Prostate gland (tissue), 2 donors: ENCODE results near the gene VENTX. TPM values are rescaled to one million over a fixed set of nuclear protein-coding genes. Genes with fewer than 3 reads are reported as not detected.

ENCODE experiments used
- DNase-seq: peaks from one replicate; pipeline ENCODE4 v3.0.0-alpha.2; 2019; ENCODE audit warnings: low spot score
- H3K27ac ChIP-seq, 2 donors: fragments of 200-600 bp; sonication (generic); 2 replicates each; pipeline ENCODE4 v1.5.1; 2017 to 2019
- H3K27me3 ChIP-seq: fragments of 200-600 bp; sonication (generic); replicated peaks from 2 replicates; pipeline ENCODE4 v1.5.1; 2019; ENCODE audit not compliant: insufficient read depth
- H3K36me3 ChIP-seq, 2 donors: fragments of 200-600 bp; sonication (generic); 1 replicate in 1 of 2; 2 replicates in 1 of 2; pipeline versions ENCODE4 v1.5.1 to v1.8.1; 2017 to 2019
- H3K4me1 ChIP-seq: fragments of 200-600 bp; sonication (generic); replicated peaks from 2 replicates; pipeline ENCODE4 v1.5.1; 2019
- H3K4me3 ChIP-seq, 2 donors: fragments of 200-600 bp; sonication (generic); 2 replicates each; pipeline ENCODE4 v1.5.1; 2017 to 2019
- H3K9me3 ChIP-seq: fragments of 200-600 bp; sonication (generic); 2 replicates; pipeline ENCODE4 v1.5.1; 2017
- POLR2A ChIP-seq: fragments of 450-650 bp; IDR thresholded peaks from one replicate; pipeline ENCODE4 v1.6.1; 2016; ENCODE audit warnings: antibody characterized with exemption, mild to moderate bottlenecking
- POLR2AphosphoS5 ChIP-seq: sonication (generic); formaldehyde crosslinking; IDR thresholded peaks from one replicate; pipeline ENCODE4 v1.6.1; 2017; ENCODE audit warnings: antibody characterized with exemption
- WGBS: methylation state at CpG from one replicate; pipeline ENCODE4 v1.1.5; 2018; 5-methylcytosine and 5-hydroxymethylcytosine counted together
- intact Hi-C: fragments of 100-400 bp; cut with DNase I; formaldehyde crosslinking; loops from one replicate; pipeline ENCODE4 v1.14.2; 2022
- total RNA-seq, 2 donors: library from RNA; depleted of rRNA; stranded (reverse); fragments of >200 nt; gene quantifications; one replicate each; pipeline ENCODE4 v1.1.0, GENCODE V29; 2016
- TF ChIP-seq, protein P1 (sequence below), 4 experiments: fragments of 200-600 bp in 2 of 4; fragments of 450-650 bp in 2 of 4; sonication (generic) in 2 of 4; IDR thresholded peaks; 1 replicate in 3 of 4; 2 replicates in 1 of 4; pipeline ENCODE4 v1.5.1; 2016 to 2019; ENCODE audit warnings: antibody characterized with exemption in 4 of 4, mild to moderate bottlenecking in 2 of 4, moderate library complexity in 2 of 4

VENTX gene
- total RNA-seq, 2 donors from 2014 or later = 0.18 to 1.8 TPM

DNA sequence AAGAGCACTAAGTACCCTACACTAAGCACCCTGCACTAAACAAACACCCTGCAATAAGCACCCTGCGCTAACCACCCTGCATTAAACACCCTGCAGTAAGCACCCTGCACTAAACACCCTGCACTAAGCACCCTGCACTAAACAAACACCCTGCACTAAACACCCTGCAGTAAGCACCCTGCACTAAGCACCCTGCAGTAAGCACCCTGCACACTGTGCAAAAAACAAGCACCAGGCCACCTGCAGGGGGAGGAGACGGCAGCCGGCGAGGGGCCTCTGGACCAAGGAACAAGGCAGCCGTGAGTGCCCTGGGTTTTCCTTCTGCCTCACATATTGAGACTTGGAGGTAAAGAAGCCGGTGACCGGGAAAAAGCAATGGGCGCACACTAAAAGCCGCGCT lies 47.4 kb upstream of the VENTX start:
- intact Hi-C loops = no loop called here
- DNase-seq = no peak
- TF ChIP-seq, protein P1, sequence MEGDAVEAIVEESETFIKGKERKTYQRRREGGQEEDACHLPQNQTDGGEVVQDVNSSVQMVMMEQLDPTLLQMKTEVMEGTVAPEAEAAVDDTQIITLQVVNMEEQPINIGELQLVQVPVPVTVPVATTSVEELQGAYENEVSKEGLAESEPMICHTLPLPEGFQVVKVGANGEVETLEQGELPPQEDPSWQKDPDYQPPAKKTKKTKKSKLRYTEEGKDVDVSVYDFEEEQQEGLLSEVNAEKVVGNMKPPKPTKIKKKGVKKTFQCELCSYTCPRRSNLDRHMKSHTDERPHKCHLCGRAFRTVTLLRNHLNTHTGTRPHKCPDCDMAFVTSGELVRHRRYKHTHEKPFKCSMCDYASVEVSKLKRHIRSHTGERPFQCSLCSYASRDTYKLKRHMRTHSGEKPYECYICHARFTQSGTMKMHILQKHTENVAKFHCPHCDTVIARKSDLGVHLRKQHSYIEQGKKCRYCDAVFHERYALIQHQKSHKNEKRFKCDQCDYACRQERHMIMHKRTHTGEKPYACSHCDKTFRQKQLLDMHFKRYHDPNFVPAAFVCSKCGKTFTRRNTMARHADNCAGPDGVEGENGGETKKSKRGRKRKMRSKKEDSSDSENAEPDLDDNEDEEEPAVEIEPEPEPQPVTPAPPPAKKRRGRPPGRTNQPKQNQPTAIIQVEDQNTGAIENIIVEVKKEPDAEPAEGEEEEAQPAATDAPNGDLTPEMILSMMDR (IDR thresholded peaks at IDR 0.05) = no peak
- no peak for TF ChIP-seq POLR2A
- TF ChIP-seq POLR2AphosphoS5 = no peak
- Histone ChIP-seq H3K27ac (no peak overlapping the region), H3K27me3 (no peaks in the 10 kb centered on the region), H3K4me3 (no peak overlapping the region), H3K9me3 (no peaks in the 10 kb centered on the region), H3K36me3 (no peaks in the 10 kb centered on the region), H3K4me1 (no peaks in the 10 kb centered on the region)
- 93% methylated on average over 10 of the region's 10 CpGs for WGBS

DNA sequence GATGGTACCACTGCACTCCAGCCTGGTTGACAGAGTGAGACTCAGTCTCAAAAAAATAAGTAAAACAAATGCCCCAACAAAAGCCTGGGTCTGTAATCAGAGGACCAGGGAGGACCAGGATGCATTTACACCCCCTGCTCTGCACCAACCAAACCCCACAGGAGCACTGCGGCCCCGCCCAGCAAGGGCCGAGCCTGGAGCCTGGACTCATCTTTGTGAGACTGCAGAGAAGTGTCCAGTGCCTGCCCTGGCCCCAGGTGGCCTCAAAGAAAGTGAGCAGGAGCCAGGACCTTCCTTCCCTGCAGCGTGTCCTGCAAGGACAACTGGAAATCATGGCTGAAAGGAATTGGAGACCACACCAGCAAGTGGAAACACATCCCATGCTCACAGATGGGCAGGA lies 46.0 kb upstream of the VENTX start:
- Histone ChIP-seq H3K9me3 (no peaks in the 10 kb centered on the region), H3K27me3 (no peaks in the 10 kb centered on the region), H3K4me3 (no peak overlapping the region), H3K36me3 (no peaks in the 10 kb centered on the region), H3K27ac (no peak overlapping the region), H3K4me1 (no peaks in the 10 kb centered on the region)
- 94% methylated on average over 4 of the region's 4 CpGs for WGBS
- DNase-seq = no peak
- intact Hi-C loops = no loop called here
- TF ChIP-seq POLR2AphosphoS5 = no peak

DNA sequence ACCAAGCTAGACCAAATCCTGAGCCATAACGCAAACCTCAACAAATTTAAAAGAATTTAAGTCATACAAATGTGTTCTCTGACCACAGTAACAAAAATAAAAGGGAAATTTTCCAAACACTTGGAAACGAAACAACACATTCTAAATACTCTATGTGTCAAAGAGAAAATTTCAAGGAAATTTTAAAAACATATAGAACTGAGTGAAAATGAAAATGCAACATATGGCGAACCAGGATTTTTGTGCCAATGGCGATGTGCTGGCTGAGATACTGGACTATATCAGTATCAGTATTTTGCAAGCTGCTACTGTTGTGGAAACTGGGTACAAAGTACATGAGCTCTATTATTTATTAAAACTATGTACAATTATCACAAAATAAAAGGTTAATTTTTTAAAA lies 43.5 kb upstream of the VENTX start:
- WGBS = 91% methylated on average over 4 of the region's 4 CpGs
- no peaks in the 10 kb centered on the region for H3K9me3 ChIP-seq
- intact Hi-C loops = no loop called here
- DNase-seq = no peak
- no peaks in the 10 kb centered on the region for H3K36me3 ChIP-seq
- H3K4me1 ChIP-seq = no peaks in the 10 kb centered on the region
- TF ChIP-seq POLR2AphosphoS5 (no peak), POLR2A (no peak)
- TF ChIP-seq, protein P1 (IDR thresholded peaks at IDR 0.05) = no peak
- no peak overlapping the region for H3K4me3 ChIP-seq
- H3K27me3 ChIP-seq = peaks cover 4% of the 10 kb centered on the region
- no peak overlapping the region for H3K27ac ChIP-seq

DNA sequence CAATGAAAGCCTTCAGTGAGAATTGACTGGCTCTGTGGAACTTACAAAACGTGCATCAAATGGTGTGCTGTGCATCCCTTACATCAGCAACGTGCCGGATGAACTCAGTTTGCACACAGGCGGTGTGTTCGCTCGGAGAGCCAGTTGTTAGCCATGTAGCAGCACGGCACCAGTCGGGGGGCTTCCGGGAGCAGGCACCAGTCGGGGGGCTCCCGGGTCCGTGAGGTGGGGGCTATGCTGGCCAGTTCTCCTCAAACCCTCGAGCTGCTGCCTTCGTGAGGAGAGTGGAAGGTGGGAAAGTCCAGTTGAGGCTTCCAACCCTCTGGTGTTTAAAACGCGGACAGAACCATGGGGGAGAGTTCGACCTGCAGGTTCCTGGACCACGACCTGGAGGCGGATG lies 42.6 kb upstream of the VENTX start:
- no peaks in the 10 kb centered on the region for H3K36me3 ChIP-seq

DNA sequence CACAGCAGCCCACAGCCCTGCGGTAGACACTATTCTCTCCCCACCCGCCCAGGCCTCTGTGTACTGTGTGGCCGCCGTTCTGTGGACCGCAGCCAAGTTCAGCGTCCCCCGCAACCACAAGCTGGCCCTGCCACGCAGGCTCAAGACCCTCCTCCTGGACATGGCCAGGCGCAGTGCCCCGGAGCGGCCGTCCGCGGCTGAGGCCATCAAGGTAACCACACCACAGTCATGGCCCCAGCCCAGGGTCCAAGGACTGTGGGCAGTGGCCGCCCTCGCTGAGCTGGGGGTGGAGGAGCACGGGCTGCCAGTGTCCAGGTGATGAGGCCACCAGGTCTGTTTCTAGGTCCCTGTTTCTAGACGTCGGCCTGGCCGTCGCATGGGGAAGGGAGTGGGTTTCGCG lies 42.0 kb upstream of the VENTX start:
- no peak for TF ChIP-seq POLR2A
- TF ChIP-seq, protein P1 (IDR thresholded peaks at IDR 0.05) = no peak
- no peak for TF ChIP-seq POLR2AphosphoS5
- DNase-seq = no peak
- Histone ChIP-seq H3K4me3 (no peak overlapping the region), H3K27me3 (peaks cover 4% of the 10 kb centered on the region), H3K9me3 (no peaks in the 10 kb centered on the region), H3K27ac (no peak overlapping the region), H3K36me3 (no peaks in the 10 kb centered on the region), H3K4me1 (no peaks in the 10 kb centered on the region)
- intact Hi-C loops = no loop called here
- whole genome bisulfite sequencing = 90% methylated on average over 23 of the region's 23 CpGs

More for the DNA sequence above, 42.6 kb upstream of the VENTX start:
- no peak for DNase-seq
- Histone ChIP-seq H3K27ac (no peak overlapping the region), H3K4me1 (no peaks in the 10 kb centered on the region), H3K27me3 (peaks cover 4% of the 10 kb centered on the region), H3K9me3 (no peaks in the 10 kb centered on the region), H3K4me3 (no peak overlapping the region)
- TF ChIP-seq, protein P1 (IDR thresholded peaks at IDR 0.05) = no peak
- TF ChIP-seq POLR2AphosphoS5 (no peak), POLR2A (no peak)
- 87% methylated on average over 19 of the region's 19 CpGs for WGBS
- intact Hi-C loops = no loop called here
